Suprapubic skin (tissue), 4 donors: Measurements from ENCODE around the gene TMEM212.

ENCODE experiments used
- CTCF ChIP-seq, 2 donors: fragments of 200-600 bp in 1 of 2; fragments of 450-650 bp in 1 of 2; sonication (generic) in 1 of 2; IDR thresholded peaks; one replicate each; pipeline ENCODE4 v1.5.1; 2016 to 2019; ENCODE audit warnings: antibody characterized with exemption in 2 of 2, mild to moderate bottlenecking in 1 of 2, moderate library complexity in 1 of 2
- POLR2A ChIP-seq, 2 donors: fragments of 450-650 bp; IDR thresholded peaks; one replicate each; pipeline ENCODE4 v1.6.1; 2017; ENCODE audit warnings: antibody characterized with exemption in 2 of 2, mild to moderate bottlenecking in 2 of 2, moderate library complexity in 2 of 2
- POLR2AphosphoS5 ChIP-seq, 3 donors: sonication (generic); formaldehyde crosslinking; IDR thresholded peaks; one replicate each; pipeline ENCODE4 v1.6.1; 2017; ENCODE audit warnings: antibody characterized with exemption in 3 of 3

- TF ChIP-seq POLR2AphosphoS5 (IDR thresholded peaks at IDR 0.05) = no peak
- TF ChIP-seq CTCF (IDR thresholded peaks at IDR 0.05) = no peak
- no peak for TF ChIP-seq POLR2A (IDR thresholded peaks at IDR 0.05)
These were observed 10.2 kb upstream of the TMEM212 start for GRCh38 chr3:171832989-171833388.
